Endothelial cell of umbilical vein (primary cell): Measurements from ENCODE around the gene KRTAP5-1. TPM values are rescaled to one million over a fixed set of nuclear protein-coding genes. Genes with fewer than 3 reads are reported as not detected.

Experiments
- BruUV-seq: library from RNA; stranded (reverse); fragments of 400-500 nt; replicated peaks from 2 replicates; lab custom pipeline; 2021; lab: Mats Ljungman, UMichigan
- CTCF ChIA-PET: fragments of 300-600, 350-600 bp; sonication (Branson Sonifier 250); formaldehyde crosslinking; loops from one replicate; lab custom pipeline; 2021; ENCODE audit warnings: antibody characterized with exemption, inconsistent platforms; lab: Charles Lee
- POLR2A ChIA-PET: fragments of 300-600, 350-600 bp; sonication (Branson Sonifier 250); formaldehyde crosslinking; loops from one replicate; lab custom pipeline; 2021; ENCODE audit warnings: antibody characterized with exemption, inconsistent platforms; lab: Charles Lee
- DNase-seq: peaks from one replicate; pipeline ENCODE4 v3.0.0-alpha.2; 2011; ENCODE audit warnings: low read depth, low spot score
- FAIRE-seq: peaks from 2 replicates; lab custom pipeline; 2011; peaks lifted over from hg19 to GRCh38; lab: Jason Lieb, UNC
- H2AFZ ChIP-seq: 2 replicates; pipeline ENCODE4 v1.6.0; 2012; ENCODE audit warnings: low read depth, low read length, control low read depth, inconsistent platforms
- H3K27ac ChIP-seq: 2 replicates; pipeline ENCODE4 v1.5.1; 2011; ENCODE audit warnings: low read depth, mild to moderate bottlenecking, control low read depth, low read length, moderate library complexity; ENCODE audit not compliant: insufficient read depth
- H3K27me3 ChIP-seq, 2 experiments: 2 replicates each; pipeline versions ENCODE4 v1.6.0 to v1.6.1; 2011; ENCODE audit warnings: low read length in 2 of 2, mixed read lengths in 1 of 2; ENCODE audit not compliant: control insufficient read depth in 2 of 2, insufficient read depth in 2 of 2
- H3K36me3 ChIP-seq, 2 experiments: 2 replicates in 1 of 2; 3 replicates in 1 of 2; pipeline ENCODE4 v1.5.1; 2011; ENCODE audit warnings: low read length in 2 of 2, mild to moderate bottlenecking in 1 of 2, moderate library complexity in 1 of 2; ENCODE audit not compliant: control insufficient read depth in 2 of 2, insufficient read depth in 2 of 2; ENCODE audit errors: extremely low read depth in 1 of 2
- H3K4me1 ChIP-seq: 3 replicates; pipeline ENCODE4 v1.5.1; 2011; ENCODE audit warnings: mild to moderate bottlenecking, low read length; ENCODE audit not compliant: control insufficient read depth, insufficient read depth; ENCODE audit errors: extremely low read depth
- H3K4me2 ChIP-seq: 2 replicates; pipeline ENCODE4 v1.6.1; 2011; ENCODE audit warnings: low read length, control low read depth, mixed read lengths; ENCODE audit not compliant: insufficient read depth
- H3K4me3 ChIP-seq, 3 experiments: fragments of 200-600 bp in 1 of 3; sonication (generic), shearing (Covaris generic) in 1 of 3; replicated peaks in 1 of 3; 2 replicates each; pipeline ENCODE4 v1.5.1; 2011 to 2016; ENCODE audit warnings: control low read depth in 3 of 3, low read length in 3 of 3, mild to moderate bottlenecking in 2 of 3, inconsistent platforms in 1 of 3, low read depth in 1 of 3, moderate library complexity in 1 of 3; ENCODE audit not compliant: insufficient read depth in 1 of 3
- H3K79me2 ChIP-seq: 2 replicates; pipeline ENCODE4 v1.6.0; 2012; ENCODE audit warnings: low read length, inconsistent platforms; ENCODE audit not compliant: control insufficient read depth, insufficient read depth
- H3K9ac ChIP-seq: replicated peaks from 2 replicates; pipeline ENCODE3; 2011; ENCODE audit warnings: low read length, control low read depth; ENCODE audit not compliant: insufficient read depth; ENCODE audit errors: extremely low read depth
- H3K9me1 ChIP-seq: replicated peaks from 3 replicates; pipeline ENCODE4 v1.6.0; 2011; ENCODE audit warnings: mild to moderate bottlenecking, low read length; ENCODE audit not compliant: control insufficient read depth, insufficient read depth; ENCODE audit errors: extremely low read depth
- H3K9me3 ChIP-seq: replicated peaks from 2 replicates; pipeline ENCODE4 v1.5.1; 2012; ENCODE audit warnings: low read length, inconsistent platforms; ENCODE audit not compliant: control insufficient read depth, insufficient read depth
- H4K20me1 ChIP-seq: replicated peaks from 2 replicates; pipeline ENCODE3; 2011; ENCODE audit warnings: mild to moderate bottlenecking, low read length; ENCODE audit not compliant: control insufficient read depth, insufficient read depth; ENCODE audit errors: extremely low read depth
- EZH2 ChIP-seq: IDR thresholded peaks from 2 replicates; pipeline ENCODE4 v1.6.1; 2012; ENCODE audit warnings: borderline replicate concordance, low read depth, mild to moderate bottlenecking, moderate library complexity, low read length, inconsistent platforms; ENCODE audit not compliant: severe bottlenecking
- POLR2A ChIP-seq: IDR thresholded peaks from 2 replicates; pipeline ENCODE4 v1.6.1; 2012; ENCODE audit warnings: low read depth, mild to moderate bottlenecking, control low read depth, low read length
- dilution Hi-C: fragments of 300-500 bp; cut with MboI; formaldehyde crosslinking; loops from one replicate; pipeline ENCODE4 v1.15.0; 2019; ENCODE audit warnings: low sequenced_read_pairs; ENCODE audit not compliant: extremely low pct_ligation_motif_present
- intact Hi-C: fragments of 100-400 bp; cut with micrococcal nuclease; formaldehyde crosslinking; loops from one replicate; pipeline ENCODE4 v1.10.0; 2022
- polyA plus RNA-seq, 4 experiments: library from polyadenylated mRNA; depleted of rRNA in 3 of 4; stranded (reverse) in 3 of 4; unstranded in 1 of 4; fragments of >200 nt; gene quantifications; 2 replicates each; pipeline versions ENCODE4 v1.2.1 to v1.2.3, GENCODE V29; 2011 to 2012; ENCODE audit warnings: missing spikeins in 1 of 4
- total RNA-seq: library from RNA; stranded (reverse); gene quantifications from 2 replicates; pipeline ENCODE4 v1.2.3, GENCODE V29; 2021
- TF ChIP-seq, protein P1 (sequence below), 2 donors: IDR thresholded peaks; 1 replicate in 1 of 2; 2 replicates in 1 of 2; pipeline ENCODE4 v1.5.1; 2011; ENCODE audit warnings: low read length in 2 of 2, mild to moderate bottlenecking in 2 of 2, moderate library complexity in 2 of 2, control low read depth in 1 of 2, inconsistent platforms in 1 of 2, low read depth in 1 of 2; ENCODE audit not compliant: insufficient read depth in 1 of 2; ENCODE audit errors: extremely low read depth in 1 of 2

KRTAP5-1 gene
- total and polyA plus RNA-seq, 2 donors (not counting 3 experiments of a cell fraction or from before 2014, with no cell fraction given): not detected

DNA sequence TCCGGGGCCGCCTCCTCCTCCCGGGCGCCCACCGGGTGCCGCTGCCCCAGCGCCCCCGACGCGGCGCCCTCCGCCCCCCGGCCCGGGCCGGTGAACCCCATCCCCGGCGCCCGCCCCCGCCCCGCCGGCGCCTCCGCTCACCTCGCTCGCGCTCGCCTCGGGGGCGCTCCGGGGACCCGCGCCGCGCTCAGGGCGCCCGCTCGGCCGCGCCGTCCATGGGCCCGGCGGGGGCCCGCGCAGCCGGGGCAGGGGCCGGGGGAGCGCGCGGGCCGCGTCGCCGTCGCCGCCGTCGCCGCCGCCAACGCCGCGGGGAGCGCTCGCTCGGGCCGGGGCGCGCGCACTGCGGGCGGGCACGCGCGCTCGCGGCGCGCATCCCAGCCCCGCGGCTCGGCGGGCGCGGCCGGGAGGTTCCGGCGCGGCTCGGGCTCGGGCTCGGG is 13.3 kb downstream of the KRTAP5-1 start:
- Histone ChIP-seq H3K27me3 (peaks cover 10 to 16% of the 10 kb centered on the region in 2 experiments), H3K9ac (peak overlapping the region; percentile 38), H3K27ac (no peak overlapping the region), H2AFZ (no peak overlapping the region), H3K36me3 (no peaks in the 10 kb centered on the region), H3K4me1 (peaks cover 5% of the 10 kb centered on the region), H3K9me1 (no peaks in the 10 kb centered on the region), H3K79me2 (no peaks in the 10 kb centered on the region), H4K20me1 (no peaks in the 10 kb centered on the region), H3K4me3 (peak overlapping the region in 1 of 3 experiments; percentile 26), H3K4me2 (no peak overlapping the region), H3K9me3 (no peaks in the 10 kb centered on the region)
- BruUV-seq: no TSS peak
- DNase-seq: no peak
- no peak for TF ChIP-seq POLR2A
- intact Hi-C loops: loop anchor here (5.0 to 10.0 kb wide), 3 partner anchors 34 to 309 kb away; partner anchors contain the start of gene TOLLIP
- FAIRE-seq: no peak
- ChIA-PET POLR2A (no interaction called here), CTCF (interaction anchor here (2.5 kb wide), 1 partner anchor 25 kb away, joined by 14 read pairs; no protein-coding TSS in a partner anchor)
- dilution Hi-C loops: no loop called here

DNA sequence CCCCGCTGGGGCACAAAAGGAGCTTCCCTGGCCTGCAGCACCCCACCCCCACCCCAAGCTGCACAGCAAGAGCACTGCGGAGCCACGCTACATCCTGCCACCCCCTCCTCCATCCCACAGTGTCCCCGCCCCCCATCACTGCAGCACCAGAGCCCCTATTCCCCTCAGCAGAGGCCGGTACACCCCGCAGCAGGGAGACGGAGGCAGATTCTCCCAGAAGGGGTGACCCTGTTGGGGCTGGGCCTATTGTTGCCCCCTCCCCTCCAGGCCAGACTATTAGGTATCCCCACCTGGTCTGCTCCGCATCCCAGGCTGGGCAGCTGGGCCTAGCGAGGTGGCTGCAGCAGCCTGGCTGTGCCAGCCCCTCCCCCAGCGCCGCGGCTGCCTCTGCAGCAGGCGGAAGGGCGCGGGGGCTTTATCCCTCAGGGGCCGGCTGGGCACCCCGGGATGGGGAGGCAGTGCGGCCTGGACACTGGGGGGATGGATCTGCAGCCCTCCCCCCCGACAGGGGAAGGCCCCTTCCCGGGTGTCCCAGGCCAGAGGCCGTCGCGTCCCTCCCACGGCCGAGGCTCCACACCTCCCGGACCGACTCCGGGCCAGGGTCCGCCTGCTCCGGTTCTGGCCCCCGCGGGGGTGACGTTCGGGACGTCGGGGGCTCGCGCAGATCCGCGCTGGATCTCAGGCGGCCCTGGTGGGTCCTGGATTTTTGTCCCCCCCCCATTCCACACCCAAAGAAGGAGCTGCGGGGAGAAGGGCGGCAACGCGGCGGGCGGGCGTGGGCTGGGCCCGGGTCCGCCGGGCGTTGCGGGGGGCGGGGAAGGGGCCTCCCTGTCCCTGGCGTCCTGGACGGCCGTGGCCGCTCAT is 14.0 kb downstream of the KRTAP5-1 start:
- Histone ChIP-seq H3K27me3 (peaks cover 10 to 16% of the 10 kb centered on the region in 2 experiments), H3K4me2 (peak overlapping the region; percentile 39), H2AFZ (no peak overlapping the region), H3K79me2 (no peaks in the 10 kb centered on the region), H3K9me1 (no peaks in the 10 kb centered on the region), H3K4me1 (peaks cover 5% of the 10 kb centered on the region), H3K27ac (no peak overlapping the region), H3K4me3 (peak overlapping the region in 2 of 3 experiments; percentile 26 to 40), H3K36me3 (no peaks in the 10 kb centered on the region), H4K20me1 (no peaks in the 10 kb centered on the region), H3K9ac (peak overlapping the region; percentile 38), H3K9me3 (no peaks in the 10 kb centered on the region)
- TF ChIP-seq, protein P1, sequence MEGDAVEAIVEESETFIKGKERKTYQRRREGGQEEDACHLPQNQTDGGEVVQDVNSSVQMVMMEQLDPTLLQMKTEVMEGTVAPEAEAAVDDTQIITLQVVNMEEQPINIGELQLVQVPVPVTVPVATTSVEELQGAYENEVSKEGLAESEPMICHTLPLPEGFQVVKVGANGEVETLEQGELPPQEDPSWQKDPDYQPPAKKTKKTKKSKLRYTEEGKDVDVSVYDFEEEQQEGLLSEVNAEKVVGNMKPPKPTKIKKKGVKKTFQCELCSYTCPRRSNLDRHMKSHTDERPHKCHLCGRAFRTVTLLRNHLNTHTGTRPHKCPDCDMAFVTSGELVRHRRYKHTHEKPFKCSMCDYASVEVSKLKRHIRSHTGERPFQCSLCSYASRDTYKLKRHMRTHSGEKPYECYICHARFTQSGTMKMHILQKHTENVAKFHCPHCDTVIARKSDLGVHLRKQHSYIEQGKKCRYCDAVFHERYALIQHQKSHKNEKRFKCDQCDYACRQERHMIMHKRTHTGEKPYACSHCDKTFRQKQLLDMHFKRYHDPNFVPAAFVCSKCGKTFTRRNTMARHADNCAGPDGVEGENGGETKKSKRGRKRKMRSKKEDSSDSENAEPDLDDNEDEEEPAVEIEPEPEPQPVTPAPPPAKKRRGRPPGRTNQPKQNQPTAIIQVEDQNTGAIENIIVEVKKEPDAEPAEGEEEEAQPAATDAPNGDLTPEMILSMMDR (IDR thresholded peaks at IDR 0.05; ENCODE audit: extremely low read depth in 1 of 2, insufficient read depth in 1 of 2, low read depth in 1 of 2, low read length in 2 of 2): no peak
- TF ChIP-seq EZH2: peak; percentile 48
- dilution Hi-C loops (no loop called here), intact Hi-C loops (loop anchor here (5.0 to 10.0 kb wide), 3 partner anchors 34 to 309 kb away; partner anchors contain the start of gene TOLLIP)
- POLR2A ChIA-PET: no interaction called here
- CTCF ChIA-PET: interaction anchor here (0.8 to 2.5 kb wide), 2 partner anchors 13 to 24 kb away, joined by 3 to 14 read pairs; no protein-coding TSS in a partner anchor
- no peak for FAIRE-seq
- no peak for DNase-seq
- no TSS peak for BruUV-seq
